ENCODE data around the gene MYH9. TPM values are rescaled to one million over a fixed set of nuclear protein-coding genes. Genes with fewer than 3 reads are reported as not detected.

The MYH9 gene
- total RNA-seq, 1 experiment from 2014 or later = 323 TPM

GRCh38 chr22:36317658-36318271, 70.0 kb downstream of the MYH9 start:
- no peak for DNase-seq (ENCODE audit: low spot score)
- peaks cover 80% of the 10 kb centered on the region for H3K36me3 ChIP-seq (ENCODE audit: insufficient read depth, low read length, poor library complexity, severe bottlenecking)
- no TSS peak for BruUV-seq (replicated peaks)
- no peaks in the 10 kb centered on the region for H3K9me3 ChIP-seq (ENCODE audit: low read depth, low read length, poor library complexity, severe bottlenecking)
- TF ChIP-seq EZH2 (IDR thresholded peaks at IDR 0.05; ENCODE audit: borderline replicate concordance, low read depth, low read length, poor library complexity, severe bottlenecking) = no peak
- TF ChIP-seq CTCF (conservative IDR thresholded peaks at IDR 0.05; ENCODE audit: low read depth, low read length) = no peak
- no peak overlapping the region for H3K4me3 ChIP-seq (ENCODE audit: low read depth, low read length, poor library complexity, severe bottlenecking)
- POLR2A ChIA-PET (ENCODE audit: low non-redundant PET) = no interaction called here
- intact Hi-C loops (cut with micrococcal nuclease; ENCODE audit: unreplicated experiment) = no loop called here
- CTCF ChIA-PET = interaction anchor here (0.6 kb wide), 1 partner anchor 15 kb away, joined by 3 read pairs; no protein-coding TSS in a partner anchor
- no peak overlapping the region for H3K27ac ChIP-seq (ENCODE audit: low read depth, low read length, poor library complexity, severe bottlenecking)
- H3K4me1 ChIP-seq (ENCODE audit: insufficient read depth, low read length, poor library complexity, severe bottlenecking) = no peaks in the 10 kb centered on the region
- no peaks in the 10 kb centered on the region for H3K27me3 ChIP-seq (replicated peaks; ENCODE audit: insufficient read depth, low read depth, low read length, poor library complexity)

GRCh38 chr22:36316419-36316818, 71.3 kb downstream of the MYH9 start:
- TF ChIP-seq CTCF (conservative IDR thresholded peaks at IDR 0.05; ENCODE audit: low read depth, low read length) = no peak
- TF ChIP-seq EZH2 (IDR thresholded peaks at IDR 0.05; ENCODE audit: borderline replicate concordance, low read depth, low read length, poor library complexity, severe bottlenecking) = no peak
- DNase-seq (ENCODE audit: low spot score) = no peak
- H3K27me3 ChIP-seq (replicated peaks; ENCODE audit: insufficient read depth, low read depth, low read length, poor library complexity) = no peaks in the 10 kb centered on the region
- no TSS peak for BruUV-seq (replicated peaks)
- H3K9me3 ChIP-seq (ENCODE audit: low read depth, low read length, poor library complexity, severe bottlenecking) = no peaks in the 10 kb centered on the region
- intact Hi-C loops (cut with micrococcal nuclease; ENCODE audit: unreplicated experiment) = no loop called here
- no peak overlapping the region for H3K27ac ChIP-seq (ENCODE audit: low read depth, low read length, poor library complexity, severe bottlenecking)
- ChIA-PET POLR2A (ENCODE audit: low non-redundant PET) (no interaction called here), CTCF (interaction anchor here (0.7 kb wide), 1 partner anchor 147 kb away, joined by 4 read pairs; no protein-coding TSS in a partner anchor)
- no peaks in the 10 kb centered on the region for H3K4me1 ChIP-seq (ENCODE audit: insufficient read depth, low read length, poor library complexity, severe bottlenecking)
- H3K4me3 ChIP-seq (ENCODE audit: low read depth, low read length, poor library complexity, severe bottlenecking) = no peak overlapping the region
- H3K36me3 ChIP-seq (ENCODE audit: insufficient read depth, low read length, poor library complexity, severe bottlenecking) = peaks cover 80% of the 10 kb centered on the region

GRCh38 chr22:36315325-36315724, 72.4 kb downstream of the MYH9 start:
- Histone ChIP-seq H3K9me3 (ENCODE audit: low read depth, low read length, poor library complexity, severe bottlenecking) (no peaks in the 10 kb centered on the region), H3K36me3 (ENCODE audit: insufficient read depth, low read length, poor library complexity, severe bottlenecking) (peaks cover 81% of the 10 kb centered on the region), H3K4me3 (ENCODE audit: low read depth, low read length, poor library complexity, severe bottlenecking) (no peak overlapping the region), H3K27me3 (replicated peaks; ENCODE audit: insufficient read depth, low read depth, low read length, poor library complexity) (no peaks in the 10 kb centered on the region), H3K4me1 (ENCODE audit: insufficient read depth, low read length, poor library complexity, severe bottlenecking) (no peaks in the 10 kb centered on the region), H3K27ac (ENCODE audit: low read depth, low read length, poor library complexity, severe bottlenecking) (no peak overlapping the region)
- CTCF ChIA-PET = no interaction called here
- intact Hi-C loops (cut with micrococcal nuclease; ENCODE audit: unreplicated experiment) = no loop called here
- no peak for TF ChIP-seq EZH2 (IDR thresholded peaks at IDR 0.05; ENCODE audit: borderline replicate concordance, low read depth, low read length, poor library complexity, severe bottlenecking)
- TF ChIP-seq CTCF (conservative IDR thresholded peaks at IDR 0.05; ENCODE audit: low read depth, low read length) = no peak
- DNase-seq (ENCODE audit: low spot score) = no peak
- BruUV-seq (replicated peaks) = no TSS peak
- POLR2A ChIA-PET (ENCODE audit: low non-redundant PET) = no interaction called here

Data from A673 (cell line).